ENCODE results near the gene PRDM5.

The PRDM5 gene

DNA sequence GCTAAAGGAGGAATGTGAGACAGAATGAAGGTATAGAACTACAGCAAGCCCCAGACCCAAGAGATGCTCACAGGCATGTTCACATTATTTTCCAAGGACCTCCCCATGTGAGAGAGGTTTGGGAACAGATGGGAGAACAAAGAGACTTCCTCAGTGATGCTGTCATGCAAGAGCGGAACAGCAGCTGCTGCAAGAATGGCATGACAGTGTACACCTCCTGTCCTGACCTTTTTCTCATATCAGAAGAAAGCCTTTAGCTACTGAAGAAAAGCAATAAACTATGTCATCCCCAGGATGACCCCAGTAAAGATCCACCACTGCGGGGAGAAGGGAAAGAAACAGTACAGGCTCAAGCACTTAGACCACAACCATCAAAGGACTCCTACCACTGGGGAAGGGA, 7.2 kb downstream of the PRDM5 start:
- TF ChIP-seq, protein P1, sequence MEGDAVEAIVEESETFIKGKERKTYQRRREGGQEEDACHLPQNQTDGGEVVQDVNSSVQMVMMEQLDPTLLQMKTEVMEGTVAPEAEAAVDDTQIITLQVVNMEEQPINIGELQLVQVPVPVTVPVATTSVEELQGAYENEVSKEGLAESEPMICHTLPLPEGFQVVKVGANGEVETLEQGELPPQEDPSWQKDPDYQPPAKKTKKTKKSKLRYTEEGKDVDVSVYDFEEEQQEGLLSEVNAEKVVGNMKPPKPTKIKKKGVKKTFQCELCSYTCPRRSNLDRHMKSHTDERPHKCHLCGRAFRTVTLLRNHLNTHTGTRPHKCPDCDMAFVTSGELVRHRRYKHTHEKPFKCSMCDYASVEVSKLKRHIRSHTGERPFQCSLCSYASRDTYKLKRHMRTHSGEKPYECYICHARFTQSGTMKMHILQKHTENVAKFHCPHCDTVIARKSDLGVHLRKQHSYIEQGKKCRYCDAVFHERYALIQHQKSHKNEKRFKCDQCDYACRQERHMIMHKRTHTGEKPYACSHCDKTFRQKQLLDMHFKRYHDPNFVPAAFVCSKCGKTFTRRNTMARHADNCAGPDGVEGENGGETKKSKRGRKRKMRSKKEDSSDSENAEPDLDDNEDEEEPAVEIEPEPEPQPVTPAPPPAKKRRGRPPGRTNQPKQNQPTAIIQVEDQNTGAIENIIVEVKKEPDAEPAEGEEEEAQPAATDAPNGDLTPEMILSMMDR (IDR thresholded peaks at IDR 0.05; ENCODE audit: low read depth, low read length), result no peak
- H3K4me3 ChIP-seq (ENCODE audit: low read depth, low read length), result no peak overlapping the region

DNA sequence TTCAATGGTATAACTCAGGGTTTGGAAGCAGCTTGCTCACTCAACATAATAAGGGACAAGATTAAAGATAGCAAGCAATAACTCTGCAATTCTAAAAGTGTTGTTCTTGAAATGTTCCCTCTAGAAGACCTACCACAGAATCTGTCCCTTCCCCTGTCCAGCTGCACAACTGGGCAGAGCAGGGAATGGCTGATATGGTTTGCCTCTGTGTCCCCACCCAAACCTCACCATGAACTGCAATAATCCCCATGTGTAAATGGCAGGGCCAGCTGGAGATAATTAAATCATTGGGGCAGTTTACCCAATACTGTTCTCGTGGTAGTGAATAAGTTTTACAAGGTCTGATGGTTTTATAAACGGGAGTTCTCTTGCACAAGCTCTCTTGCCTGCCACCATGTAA, 19.1 kb downstream of the PRDM5 start:
- TF ChIP-seq, protein P1 (IDR thresholded peaks at IDR 0.05; ENCODE audit: low read depth, low read length), result no peak

DNA sequence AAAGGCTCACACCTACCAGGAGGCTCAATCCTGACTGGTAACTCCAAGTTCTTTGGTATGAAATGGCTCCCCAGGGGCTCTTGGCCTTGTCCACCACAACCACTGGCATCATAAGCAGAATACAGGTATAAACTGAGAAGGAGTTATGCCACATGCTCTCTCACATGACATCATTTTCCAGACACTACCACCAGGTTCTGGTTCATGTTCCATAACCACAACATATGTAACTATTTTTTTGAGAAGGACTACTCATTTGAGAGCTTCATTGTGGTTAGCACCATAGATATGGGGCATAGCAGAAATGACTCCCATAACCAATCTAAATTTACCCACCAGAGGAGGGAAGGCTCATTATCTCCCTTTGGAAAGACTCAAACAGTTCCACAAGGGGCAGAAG, 19.6 kb downstream of the PRDM5 start:
- TF ChIP-seq, protein P1 (IDR thresholded peaks at IDR 0.05; ENCODE audit: low read depth, low read length), result no peak
- H3K4me3 ChIP-seq (ENCODE audit: low read depth, low read length), result no peak overlapping the region

More for the DNA sequence above, 19.1 kb downstream of the PRDM5 start:
- H3K4me3 ChIP-seq (ENCODE audit: low read depth, low read length), result no peak overlapping the region

DNA sequence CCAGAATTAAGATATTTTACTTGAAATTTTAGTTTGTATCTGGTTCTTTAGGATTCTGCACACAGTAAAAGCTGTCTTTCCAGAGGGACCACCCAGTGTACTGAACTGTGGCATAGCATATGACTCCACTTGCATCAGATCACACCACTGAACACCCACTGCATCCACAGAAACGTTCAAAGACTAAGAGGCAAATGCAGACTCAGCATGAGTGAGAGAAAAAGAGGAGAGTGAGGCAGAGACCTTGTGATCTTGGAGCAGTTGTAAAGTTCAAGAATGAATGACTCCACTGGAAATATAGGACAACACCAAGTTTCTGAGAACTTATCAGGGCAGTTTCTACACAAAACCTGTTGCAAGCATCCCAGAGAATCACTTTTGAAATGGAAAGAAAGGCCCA, 20.8 kb downstream of the PRDM5 start:
- H3K4me3 ChIP-seq (ENCODE audit: low read depth, low read length), result no peak overlapping the region
- TF ChIP-seq, protein P1 (IDR thresholded peaks at IDR 0.05; ENCODE audit: low read depth, low read length), result no peak

DNA sequence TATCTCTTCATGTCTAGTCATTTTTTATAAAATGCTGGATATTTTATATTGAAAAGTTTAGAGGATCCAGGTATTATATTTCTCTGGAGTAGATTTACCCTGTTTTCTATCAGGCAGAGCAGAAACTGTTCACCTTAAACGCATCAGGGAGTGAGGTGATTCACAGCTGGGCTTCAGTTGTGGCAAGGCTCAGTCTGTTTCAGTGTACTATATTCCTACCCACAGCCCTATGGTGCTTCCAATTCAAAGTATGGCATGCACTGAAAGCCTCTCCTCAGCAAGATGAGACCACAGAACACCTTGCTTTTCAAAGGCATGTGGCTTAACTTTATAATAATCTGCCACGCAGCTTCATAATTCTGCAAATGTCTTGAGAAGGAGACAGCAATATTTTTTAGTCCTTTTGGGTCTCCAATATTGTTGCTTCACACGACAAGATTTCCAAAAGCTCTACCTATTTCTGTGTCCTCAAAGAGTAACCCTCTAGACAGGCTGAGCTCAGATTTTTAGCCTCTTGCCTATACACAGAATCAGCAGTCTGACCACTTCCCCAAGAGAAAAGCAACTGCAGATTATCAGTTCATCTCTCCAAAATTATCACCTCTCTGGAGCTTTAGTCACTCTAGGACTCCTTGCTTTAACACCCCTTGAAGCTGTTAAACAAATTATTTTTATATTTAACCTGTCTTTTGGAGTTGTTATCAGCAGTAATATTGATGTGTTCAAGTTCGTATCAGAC, 24.4 kb downstream of the PRDM5 start:
- H3K4me3 ChIP-seq (ENCODE audit: low read depth, low read length), result no peak overlapping the region
- TF ChIP-seq, protein P1 (IDR thresholded peaks at IDR 0.05; ENCODE audit: low read depth, low read length), result no peak

DNA sequence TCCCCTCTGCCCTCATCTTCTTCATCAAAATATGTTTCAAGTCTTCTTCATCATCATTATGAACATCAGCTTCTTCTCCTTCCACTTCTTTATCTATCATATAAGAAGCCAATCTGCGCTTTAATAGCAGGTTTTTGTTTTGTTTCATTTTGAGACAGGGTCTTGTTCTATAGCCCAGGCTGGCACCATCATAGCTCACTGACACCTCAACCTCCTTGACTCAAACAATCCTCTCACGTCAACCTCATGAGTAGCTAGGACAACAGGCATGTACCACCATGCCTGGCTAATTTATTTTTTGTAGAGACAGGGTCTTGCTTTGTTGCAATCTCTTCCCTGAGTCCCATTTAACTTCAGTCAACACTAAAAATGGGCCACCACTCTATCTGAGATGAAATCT, 27.0 kb downstream of the PRDM5 start:
- no peak overlapping the region for H3K4me3 ChIP-seq (ENCODE audit: low read depth, low read length)
- TF ChIP-seq, protein P1 (IDR thresholded peaks at IDR 0.05; ENCODE audit: low read depth, low read length), result no peak

DNA sequence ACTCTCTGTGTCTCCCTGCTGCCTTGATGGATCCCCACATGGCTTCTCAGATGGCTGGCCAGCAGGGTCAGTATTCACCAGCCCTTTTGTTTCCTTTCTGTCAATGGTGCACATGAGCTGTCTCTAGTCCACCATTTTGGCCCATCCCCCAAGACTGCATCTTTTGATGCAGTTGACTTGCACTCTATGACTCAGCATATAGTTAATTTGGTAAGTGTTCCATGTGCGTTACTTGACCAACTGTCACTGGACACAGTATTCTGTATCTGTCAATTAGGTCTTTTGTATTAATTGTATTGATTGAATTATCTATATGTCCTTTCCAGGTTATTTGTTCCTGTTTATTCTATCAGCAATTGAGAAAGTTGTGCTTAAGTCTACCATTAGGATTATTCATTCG, 29.2 kb downstream of the PRDM5 start:
- TF ChIP-seq, protein P1 (IDR thresholded peaks at IDR 0.05; ENCODE audit: low read depth, low read length), result no peak
- H3K4me3 ChIP-seq (ENCODE audit: low read depth, low read length), result no peak overlapping the region
